Adipocyte (in vitro differentiated cells): ENCODE measurements around the gene PLCB4.
A peak's percentile ranks its signal among the peaks of the same experiment; 100 is the strongest.

Experiments
- DNase-seq: peaks from one replicate; pipeline ENCODE4 v3.0.0-alpha.2; 2015; ENCODE audit warnings: low read depth
- H3K27me3 ChIP-seq: replicated peaks from 2 replicates; pipeline ENCODE4 v1.7.0; 2013; ENCODE audit warnings: mild to moderate bottlenecking, low read length, moderate library complexity; ENCODE audit not compliant: control insufficient read depth, insufficient read depth
- H3K36me3 ChIP-seq: 2 replicates; pipeline ENCODE4 v1.7.0; 2013; ENCODE audit warnings: low read length, mild to moderate bottlenecking, moderate library complexity; ENCODE audit not compliant: control insufficient read depth, insufficient read depth, severe bottlenecking
- H3K4me1 ChIP-seq: 2 replicates; pipeline ENCODE4 v1.7.0; 2013; ENCODE audit warnings: mild to moderate bottlenecking, low read length, moderate library complexity; ENCODE audit not compliant: control insufficient read depth, insufficient read depth
- H3K4me3 ChIP-seq: 2 replicates; pipeline ENCODE4 v1.7.0; 2013; ENCODE audit warnings: mild to moderate bottlenecking, low read length, moderate library complexity
- H3K9ac ChIP-seq: 2 replicates; pipeline ENCODE4 v1.7.0; 2013; ENCODE audit warnings: mild to moderate bottlenecking, low read length, moderate library complexity
- H3K9me3 ChIP-seq: 2 replicates; pipeline ENCODE4 v1.7.0; 2013; ENCODE audit warnings: mild to moderate bottlenecking, low read length, moderate library complexity; ENCODE audit not compliant: control insufficient read depth

The PLCB4 gene

DNA sequence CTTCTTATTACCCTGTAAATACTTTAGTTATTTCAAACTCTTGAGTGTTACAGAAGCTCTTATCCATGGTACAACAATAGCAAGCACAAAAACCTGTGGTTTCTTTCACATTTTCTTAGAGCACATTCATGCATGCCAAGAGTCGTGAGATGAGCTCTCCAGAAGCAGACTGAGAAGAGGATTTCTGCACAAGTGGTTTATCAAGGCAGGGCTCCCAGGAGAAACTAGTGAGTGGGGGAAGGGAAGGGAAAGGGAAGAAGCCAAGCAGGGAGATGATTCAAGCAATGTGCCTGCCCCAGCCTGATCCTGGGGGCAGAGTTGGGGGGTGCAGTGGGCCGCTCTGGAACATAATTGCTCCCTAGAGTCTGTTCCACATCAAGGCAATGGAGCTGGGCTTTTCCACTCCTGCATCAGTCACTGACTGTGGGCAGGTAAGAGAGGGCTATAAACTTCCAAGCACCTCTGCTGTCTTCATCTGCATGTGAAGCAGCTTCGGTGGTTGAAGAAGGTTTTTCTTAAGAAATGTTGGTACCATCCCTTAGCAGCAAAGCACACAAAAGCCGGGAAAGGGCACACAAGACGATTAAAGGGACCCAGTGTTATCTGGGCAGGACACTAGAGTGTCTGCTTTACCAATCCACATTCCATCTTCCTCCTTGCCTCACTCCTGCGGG is 152.1 kb downstream of the PLCB4 start:
- peak; percentile 58 for DNase-seq
- Histone ChIP-seq H3K9me3 (no peaks in the 10 kb centered on the region), H3K9ac (no peak overlapping the region), H3K4me1 (peaks cover 10% of the 10 kb centered on the region), H3K4me3 (no peak overlapping the region), H3K27me3 (peaks cover 9% of the 10 kb centered on the region), H3K36me3 (no peaks in the 10 kb centered on the region)

GRCh38 chr20:9223296-9223695 is 154.4 kb downstream of the PLCB4 start:
- Histone ChIP-seq H3K9me3 (no peaks in the 10 kb centered on the region), H3K9ac (no peak overlapping the region), H3K36me3 (no peaks in the 10 kb centered on the region), H3K4me3 (no peak overlapping the region), H3K4me1 (peaks cover 8% of the 10 kb centered on the region), H3K27me3 (peaks cover 9% of the 10 kb centered on the region)
- DNase-seq: no peak

DNA sequence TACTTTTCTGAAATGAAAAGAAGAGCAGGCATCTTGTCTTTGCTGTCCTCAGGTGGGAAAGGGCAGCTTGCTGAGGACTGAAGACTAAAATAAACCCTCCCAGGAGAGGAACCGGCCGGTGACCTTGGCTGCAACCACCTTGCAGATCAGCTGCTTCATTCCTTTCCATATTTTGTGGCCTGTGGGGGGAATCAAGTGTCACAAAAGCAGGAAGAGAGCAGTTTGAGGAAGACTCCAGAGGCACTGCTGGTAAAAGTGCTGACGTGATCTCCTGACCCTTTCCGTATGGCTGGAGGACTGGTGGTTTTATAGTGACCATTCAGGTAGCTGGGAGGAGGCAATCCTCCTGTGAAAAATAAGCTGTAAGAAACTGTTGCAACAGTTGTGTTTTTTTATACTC is 157.0 kb downstream of the PLCB4 start:
- Histone ChIP-seq H3K4me3 (no peak overlapping the region), H3K9ac (no peak overlapping the region), H3K4me1 (no peaks in the 10 kb centered on the region), H3K27me3 (peaks cover 9% of the 10 kb centered on the region), H3K36me3 (no peaks in the 10 kb centered on the region), H3K9me3 (no peaks in the 10 kb centered on the region)
- DNase-seq: no peak

GRCh38 chr20:9227896-9228615 is 159.2 kb downstream of the PLCB4 start:
- H3K36me3 ChIP-seq: no peaks in the 10 kb centered on the region
- no peak for DNase-seq
- H3K9me3 ChIP-seq: no peaks in the 10 kb centered on the region
- H3K4me1 ChIP-seq: no peaks in the 10 kb centered on the region
- peaks cover 6% of the 10 kb centered on the region for H3K27me3 ChIP-seq
- no peak overlapping the region for H3K4me3 ChIP-seq
- H3K9ac ChIP-seq: no peak overlapping the region

DNA sequence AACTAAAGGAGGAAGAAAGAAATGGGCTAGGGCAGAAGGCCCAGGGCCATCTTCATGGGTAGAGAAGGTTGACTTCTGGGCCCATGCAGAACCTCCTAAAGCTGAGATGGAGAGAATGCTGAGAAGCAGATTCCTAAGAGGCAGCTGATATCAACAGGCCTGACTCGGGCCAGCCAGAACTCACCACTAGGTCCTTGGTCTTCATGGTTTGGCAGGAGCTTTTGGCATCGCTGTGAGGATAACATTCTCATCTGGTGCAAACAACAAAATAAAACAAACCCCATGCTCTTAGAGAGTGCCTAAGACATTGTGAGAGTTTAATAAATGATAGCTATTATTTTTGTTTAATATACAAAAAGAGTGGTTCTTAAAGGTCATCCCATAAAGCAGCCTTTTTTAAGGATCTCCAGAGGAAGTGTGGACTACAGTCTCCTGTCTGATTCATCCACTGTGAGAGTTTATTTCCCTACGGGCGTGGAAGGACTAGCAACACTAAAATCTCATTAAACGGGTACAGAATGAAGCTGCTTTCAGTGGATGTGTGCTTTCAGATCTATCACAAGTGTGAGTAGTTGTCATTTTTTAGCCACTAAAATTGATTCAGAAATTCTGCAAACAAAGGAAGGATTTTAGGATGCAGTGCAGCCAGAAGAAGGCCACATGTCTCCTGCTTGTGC is 160.0 kb downstream of the PLCB4 start:
- Histone ChIP-seq H3K4me3 (no peak overlapping the region), H3K36me3 (no peaks in the 10 kb centered on the region), H3K9ac (no peak overlapping the region), H3K9me3 (no peaks in the 10 kb centered on the region), H3K27me3 (peaks cover 6% of the 10 kb centered on the region), H3K4me1 (no peaks in the 10 kb centered on the region)
- no peak for DNase-seq

DNA sequence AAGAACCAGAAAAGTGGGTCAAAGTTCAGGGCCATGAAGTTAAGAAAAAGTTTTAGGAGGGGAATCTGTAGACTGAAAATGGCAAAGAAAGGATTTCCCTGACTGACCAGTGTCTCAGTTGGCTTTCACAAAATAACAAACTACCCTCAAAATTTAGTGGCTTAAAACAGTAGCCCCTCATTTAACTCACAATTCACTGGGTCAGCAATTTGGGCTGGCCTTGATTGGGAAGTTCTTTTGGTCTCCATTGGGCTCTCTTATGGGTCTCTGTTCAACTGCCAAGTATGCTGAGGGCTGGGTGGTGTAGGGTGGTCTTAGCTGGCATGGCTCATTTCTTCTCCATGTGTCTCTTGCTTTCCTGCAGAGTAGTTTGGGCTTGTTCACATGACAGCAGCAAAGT is 161.5 kb downstream of the PLCB4 start:
- Histone ChIP-seq H3K9me3 (no peaks in the 10 kb centered on the region), H3K9ac (no peak overlapping the region), H3K27me3 (no peaks in the 10 kb centered on the region), H3K4me1 (no peaks in the 10 kb centered on the region), H3K36me3 (no peaks in the 10 kb centered on the region), H3K4me3 (no peak overlapping the region)
- DNase-seq: no peak

DNA sequence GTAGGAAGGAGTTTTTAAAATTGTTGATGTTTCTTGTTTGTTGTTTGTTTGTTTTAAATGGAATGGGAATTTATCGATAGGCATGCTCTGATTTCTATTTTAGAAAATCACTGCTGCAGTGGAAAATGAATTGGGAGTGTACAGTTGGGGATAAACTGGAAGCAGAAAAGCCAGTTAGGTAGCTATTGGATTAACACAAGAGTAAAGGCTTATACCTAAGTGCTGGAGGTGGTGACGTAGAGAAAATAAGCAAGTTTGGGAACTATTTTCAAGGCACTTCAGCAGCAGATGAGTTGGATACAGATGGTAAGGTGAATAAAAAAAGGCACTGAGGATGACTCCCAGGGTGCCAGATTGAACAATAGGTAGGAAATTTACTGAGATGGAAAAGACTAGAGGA is 164.9 kb downstream of the PLCB4 start:
- H3K27me3 ChIP-seq: no peaks in the 10 kb centered on the region
- no peaks in the 10 kb centered on the region for H3K9me3 ChIP-seq
- H3K9ac ChIP-seq: no peak overlapping the region
- H3K4me1 ChIP-seq: no peaks in the 10 kb centered on the region
- no peak for DNase-seq
- H3K4me3 ChIP-seq: no peak overlapping the region
- no peaks in the 10 kb centered on the region for H3K36me3 ChIP-seq

DNA sequence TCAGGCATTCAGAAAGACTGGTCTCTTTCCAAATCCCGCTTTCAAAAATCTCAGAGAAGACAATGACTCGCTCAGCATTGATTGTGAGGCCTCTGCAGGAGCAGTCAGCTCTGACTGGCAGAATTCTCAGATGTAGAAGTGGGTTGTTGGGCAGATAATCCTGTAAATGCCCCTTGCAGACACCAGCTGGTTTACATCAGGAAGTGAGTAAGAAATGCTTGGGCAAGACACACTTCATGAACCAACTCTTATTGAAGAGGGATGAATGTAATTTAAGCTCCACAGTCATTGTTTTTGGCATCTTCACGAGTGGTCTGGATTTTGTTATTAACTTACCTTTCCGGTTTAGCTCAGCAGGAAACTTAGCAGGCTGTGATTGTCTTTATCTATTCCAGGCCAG is 166.6 kb downstream of the PLCB4 start:
- Histone ChIP-seq H3K9me3 (no peaks in the 10 kb centered on the region), H3K4me1 (no peaks in the 10 kb centered on the region)
- peak; percentile 77 for DNase-seq

DNA sequence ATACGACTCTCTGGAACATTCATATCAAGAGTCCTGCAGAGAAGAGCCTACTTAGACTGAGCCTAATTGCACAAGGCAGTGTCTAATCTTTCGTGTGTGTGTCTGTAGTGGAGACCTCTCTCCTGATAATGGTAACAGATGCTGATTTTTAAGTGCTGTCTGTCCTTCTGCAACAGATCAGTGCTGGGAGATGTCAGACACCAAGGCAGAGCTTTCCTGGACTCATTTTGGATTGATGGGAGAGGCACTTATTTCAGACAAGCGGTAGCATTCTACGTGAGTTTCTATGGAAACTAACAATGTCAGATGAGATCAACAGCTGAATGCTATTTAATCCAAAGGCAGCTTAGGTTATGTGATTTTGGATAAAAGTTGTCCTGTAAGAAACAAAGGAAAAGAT is 167.6 kb downstream of the PLCB4 start:
- H3K4me1 ChIP-seq: peaks cover 8% of the 10 kb centered on the region
- H3K27me3 ChIP-seq: no peaks in the 10 kb centered on the region
- no peak overlapping the region for H3K9ac ChIP-seq
- H3K4me3 ChIP-seq: no peak overlapping the region
- no peaks in the 10 kb centered on the region for H3K9me3 ChIP-seq
- H3K36me3 ChIP-seq: no peaks in the 10 kb centered on the region
- no peak for DNase-seq

More for the DNA sequence above, 166.6 kb downstream of the PLCB4 start:
- no peaks in the 10 kb centered on the region for H3K36me3 ChIP-seq
- no peaks in the 10 kb centered on the region for H3K27me3 ChIP-seq
- no peak overlapping the region for H3K9ac ChIP-seq
- no peak overlapping the region for H3K4me3 ChIP-seq

GRCh38 chr20:9241232-9241692 is 172.4 kb downstream of the PLCB4 start:
- Histone ChIP-seq H3K36me3 (no peaks in the 10 kb centered on the region), H3K4me3 (no peak overlapping the region), H3K27me3 (no peaks in the 10 kb centered on the region), H3K9ac (no peak overlapping the region), H3K9me3 (no peaks in the 10 kb centered on the region), H3K4me1 (peaks cover 22% of the 10 kb centered on the region)
- DNase-seq: peak; percentile 73

DNA sequence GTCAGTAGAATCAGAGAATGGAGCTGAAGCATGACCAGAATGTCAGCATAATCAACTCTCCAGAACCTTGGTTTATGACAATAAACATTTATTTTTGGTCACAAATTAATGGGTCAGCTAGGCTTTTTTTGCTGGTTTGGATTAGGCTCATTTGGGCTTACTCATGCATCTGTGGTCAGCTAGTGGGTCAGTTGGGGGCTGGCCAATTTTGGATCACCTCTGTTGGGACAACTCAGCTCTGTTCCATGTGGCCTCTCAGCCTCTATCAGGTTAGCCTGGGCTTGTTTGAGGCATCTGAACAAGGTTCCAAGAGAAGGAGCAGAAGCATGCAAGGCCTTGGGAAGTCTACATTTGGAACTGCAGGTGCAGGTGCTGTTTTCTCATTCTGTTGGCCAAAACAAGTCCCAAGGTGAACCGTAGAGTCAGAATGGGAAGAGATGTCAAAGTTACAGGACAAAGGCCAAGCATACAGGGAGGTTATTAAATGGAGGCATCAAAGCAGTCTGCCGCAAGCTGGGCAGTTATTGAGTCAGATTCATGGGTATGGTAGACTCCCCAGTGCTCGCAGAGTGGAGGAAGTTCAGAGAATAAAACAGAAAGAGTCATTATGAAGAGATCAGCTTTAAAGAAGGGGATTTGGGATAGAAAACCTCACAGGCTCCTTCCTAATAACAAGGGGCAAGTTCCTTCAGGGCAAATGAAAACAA is 173.0 kb downstream of the PLCB4 start:
- Histone ChIP-seq H3K9me3 (no peaks in the 10 kb centered on the region), H3K4me3 (no peak overlapping the region), H3K4me1 (peaks cover 22% of the 10 kb centered on the region), H3K36me3 (no peaks in the 10 kb centered on the region), H3K9ac (no peak overlapping the region), H3K27me3 (no peaks in the 10 kb centered on the region)
- DNase-seq: no peak
